SK-N-SH (cell line): ENCODE data around the gene PRKRIP1.
"Not testable (repeated sequence)": the region's sequence is repeated elsewhere in the genome, so short reads cannot be mapped to it uniquely, and the experiment has no call there.

Experiments used
- JUND ChIP-seq: IDR thresholded peaks from 2 replicates; pipeline ENCODE4 v1.4.0; 2012
- RAD21 ChIP-seq: IDR thresholded peaks from 2 replicates; pipeline ENCODE4 v1.6.1; 2012; ENCODE audit warnings: mild to moderate bottlenecking, low read length
- REST ChIP-seq: IDR thresholded peaks from 2 replicates; pipeline ENCODE4 v1.6.1; 2012; ENCODE audit warnings: mild to moderate bottlenecking, low read depth, low read length, moderate library complexity
- TF ChIP-seq, protein P1 (sequence below): fragments of 150-350 bp; IDR thresholded peaks from 2 replicates; pipeline ENCODE4 v1.6.1; 2017; ENCODE audit warnings: antibody characterized with exemption, low read length, low read depth, borderline replicate concordance
- TF ChIP-seq, protein P2 (sequence below): fragments of 200-600 bp; sonication (generic); IDR thresholded peaks from 2 replicates; pipeline ENCODE4 v1.6.1; 2017; ENCODE audit warnings: antibody characterized with exemption, mild to moderate bottlenecking, moderate library complexity

GRCh38 chr7:102356344-102356743, 39.8 kb upstream of the PRKRIP1 start, which contains the start of gene SPDYE6:
- TF ChIP-seq, protein P1, sequence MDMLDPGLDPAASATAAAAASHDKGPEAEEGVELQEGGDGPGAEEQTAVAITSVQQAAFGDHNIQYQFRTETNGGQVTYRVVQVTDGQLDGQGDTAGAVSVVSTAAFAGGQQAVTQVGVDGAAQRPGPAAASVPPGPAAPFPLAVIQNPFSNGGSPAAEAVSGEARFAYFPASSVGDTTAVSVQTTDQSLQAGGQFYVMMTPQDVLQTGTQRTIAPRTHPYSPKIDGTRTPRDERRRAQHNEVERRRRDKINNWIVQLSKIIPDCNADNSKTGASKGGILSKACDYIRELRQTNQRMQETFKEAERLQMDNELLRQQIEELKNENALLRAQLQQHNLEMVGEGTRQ, result not testable (repeated sequence)
- not testable (repeated sequence) for TF ChIP-seq REST, RAD21, JUND
- TF ChIP-seq, protein P2, sequence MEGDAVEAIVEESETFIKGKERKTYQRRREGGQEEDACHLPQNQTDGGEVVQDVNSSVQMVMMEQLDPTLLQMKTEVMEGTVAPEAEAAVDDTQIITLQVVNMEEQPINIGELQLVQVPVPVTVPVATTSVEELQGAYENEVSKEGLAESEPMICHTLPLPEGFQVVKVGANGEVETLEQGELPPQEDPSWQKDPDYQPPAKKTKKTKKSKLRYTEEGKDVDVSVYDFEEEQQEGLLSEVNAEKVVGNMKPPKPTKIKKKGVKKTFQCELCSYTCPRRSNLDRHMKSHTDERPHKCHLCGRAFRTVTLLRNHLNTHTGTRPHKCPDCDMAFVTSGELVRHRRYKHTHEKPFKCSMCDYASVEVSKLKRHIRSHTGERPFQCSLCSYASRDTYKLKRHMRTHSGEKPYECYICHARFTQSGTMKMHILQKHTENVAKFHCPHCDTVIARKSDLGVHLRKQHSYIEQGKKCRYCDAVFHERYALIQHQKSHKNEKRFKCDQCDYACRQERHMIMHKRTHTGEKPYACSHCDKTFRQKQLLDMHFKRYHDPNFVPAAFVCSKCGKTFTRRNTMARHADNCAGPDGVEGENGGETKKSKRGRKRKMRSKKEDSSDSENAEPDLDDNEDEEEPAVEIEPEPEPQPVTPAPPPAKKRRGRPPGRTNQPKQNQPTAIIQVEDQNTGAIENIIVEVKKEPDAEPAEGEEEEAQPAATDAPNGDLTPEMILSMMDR, result not testable (repeated sequence)
